H1 (cell line): ENCODE measurements around the gene TBC1D16. TPM values are rescaled to one million over a fixed set of nuclear protein-coding genes. Genes with fewer than 3 reads are reported as not detected.

Source experiments
- CTCF ChIA-PET: fragments of 300-600 bp; sonication (Branson Sonifier 250); formaldehyde crosslinking; loops from one replicate; lab custom pipeline; 2021; ENCODE audit not compliant: partially characterized antibody; lab: Charles Lee
- POLR2A ChIA-PET: fragments of 300-600 bp; sonication (Branson Sonifier 250); formaldehyde crosslinking; loops from one replicate; lab custom pipeline; 2021; ENCODE audit warnings: inconsistent platforms; ENCODE audit not compliant: partially characterized antibody; lab: Charles Lee
- DNase-seq, 2 experiments: peaks; one replicate each; pipeline versions ENCODE4 v3.0.0 to v3.0.0-alpha.2; 2010 to 2022; ENCODE audit warnings: low spot score in 2 of 2, low read depth in 1 of 2, mixed read lengths in 1 of 2
- FAIRE-seq: peaks from 2 replicates; lab custom pipeline; 2011; peaks lifted over from hg19 to GRCh38; lab: Jason Lieb, UNC
- H2AFZ ChIP-seq: 2 replicates; pipeline ENCODE4 v1.8.1; 2012; ENCODE audit warnings: low read length, inconsistent platforms
- H2AK5ac ChIP-seq: 2 replicates; pipeline ENCODE4 v1.6.1; 2013; ENCODE audit warnings: low read depth, low read length
- H2BK120ac ChIP-seq: replicated peaks from 2 replicates; pipeline ENCODE3; 2013; ENCODE audit warnings: low read depth, low read length, inconsistent platforms
- H2BK12ac ChIP-seq: 2 replicates; pipeline ENCODE4 v1.6.1; 2013; ENCODE audit warnings: low read depth, low read length
- H2BK15ac ChIP-seq: 2 replicates; pipeline ENCODE4 v1.6.1; 2013; ENCODE audit warnings: low read length
- H2BK20ac ChIP-seq: 2 replicates; pipeline ENCODE4 v1.6.1; 2013; ENCODE audit warnings: low read length
- H2BK5ac ChIP-seq: 2 replicates; pipeline ENCODE4 v1.6.1; 2013; ENCODE audit warnings: low read depth, low read length
- H3K14ac ChIP-seq: 2 replicates; pipeline ENCODE4 v1.6.1; 2013; ENCODE audit warnings: inconsistent platforms; ENCODE audit not compliant: insufficient read length
- H3K18ac ChIP-seq: 2 replicates; pipeline ENCODE4 v1.6.1; 2013; ENCODE audit warnings: low read length; ENCODE audit errors: extremely low read depth
- H3K23ac ChIP-seq: 2 replicates; pipeline ENCODE4 v1.6.1; 2013; ENCODE audit warnings: inconsistent platforms; ENCODE audit not compliant: insufficient read length
- H3K23me2 ChIP-seq: 2 replicates; pipeline ENCODE4 v1.6.1; 2013; ENCODE audit warnings: low read depth, low read length
- H3K27ac ChIP-seq: 2 replicates; pipeline ENCODE4 v1.6.1; 2011; ENCODE audit warnings: low read depth, low read length, inconsistent platforms
- H3K27me3 ChIP-seq, 4 experiments: replicated peaks in 1 of 4; 1 replicate in 1 of 4; 2 replicates in 3 of 4; pipeline versions ENCODE4 v1.6.1 to v1.8.1; 2011 to 2013; ENCODE audit warnings: low read length in 3 of 4, mild to moderate bottlenecking in 3 of 4, inconsistent platforms in 2 of 4, mixed read lengths in 2 of 4, moderate library complexity in 1 of 4; ENCODE audit not compliant: control insufficient read depth in 3 of 4, insufficient read depth in 3 of 4; ENCODE audit errors: extremely low read depth in 1 of 4
- H3K36me3 ChIP-seq, 4 experiments: 2 replicates each; pipeline versions ENCODE4 v1.6.1 to v1.8.1; 2011 to 2013; ENCODE audit warnings: mild to moderate bottlenecking in 4 of 4, low read length in 3 of 4, moderate library complexity in 2 of 4, control low read depth in 1 of 4, inconsistent platforms in 1 of 4; ENCODE audit not compliant: insufficient read depth in 4 of 4, control insufficient read depth in 2 of 4
- H3K4ac ChIP-seq: replicated peaks from 2 replicates; pipeline ENCODE3; 2013; ENCODE audit warnings: low read length, low read depth, mixed read lengths, inconsistent platforms; ENCODE audit not compliant: insufficient read length
- H3K4me1 ChIP-seq, 4 experiments: replicated peaks in 1 of 4; 1 replicate in 1 of 4; 2 replicates in 3 of 4; pipeline versions ENCODE4 v1.6.1 to v1.8.1; 2011 to 2013; ENCODE audit warnings: low read length in 3 of 4, inconsistent platforms in 2 of 4, mixed read lengths in 1 of 4; ENCODE audit not compliant: insufficient read depth in 4 of 4, control insufficient read depth in 3 of 4
- H3K4me2 ChIP-seq, 2 experiments: 2 replicates each; pipeline versions ENCODE4 v1.6.1 to v1.8.1; 2011 to 2013; ENCODE audit warnings: low read depth in 2 of 2, low read length in 2 of 2, control low read depth in 1 of 2, inconsistent platforms in 1 of 2, mild to moderate bottlenecking in 1 of 2; ENCODE audit not compliant: insufficient read depth in 1 of 2
- H3K4me3 ChIP-seq, 4 experiments: fragments of 200-600, 300-600 bp in 1 of 4; sonication (generic), shearing (Covaris generic), sonication (Bioruptor Twin) in 1 of 4; 2 replicates each; pipeline versions ENCODE4 v1.5.1 to v1.8.1; 2011 to 2016; ENCODE audit warnings: low read length in 4 of 4, low read depth in 3 of 4, control low read depth in 2 of 4, inconsistent platforms in 2 of 4, mild to moderate bottlenecking in 2 of 4, mixed read lengths in 1 of 4, moderate library complexity in 1 of 4; ENCODE audit not compliant: insufficient read depth in 2 of 4; ENCODE audit errors: extremely low read depth in 1 of 4
- H3K56ac ChIP-seq: replicated peaks from 2 replicates; pipeline ENCODE3; 2013; ENCODE audit warnings: low read depth, mild to moderate bottlenecking, mixed read lengths, low read length, inconsistent platforms; ENCODE audit not compliant: insufficient read length
- H3K79me1 ChIP-seq: 2 replicates; pipeline ENCODE4 v1.6.1; 2013; ENCODE audit warnings: low read depth, low read length, control low read depth
- H3K79me2 ChIP-seq, 2 experiments: 2 replicates each; pipeline versions ENCODE4 v1.6.1 to v1.8.1; 2012 to 2013; ENCODE audit warnings: low read length in 2 of 2, mild to moderate bottlenecking in 2 of 2, inconsistent platforms in 1 of 2; ENCODE audit not compliant: insufficient read depth in 2 of 2, control insufficient read depth in 1 of 2
- H3K9ac ChIP-seq, 4 experiments: replicated peaks in 1 of 4; 1 replicate in 1 of 4; 2 replicates in 3 of 4; pipeline versions ENCODE4 v1.6.1 to v1.8.1; 2011 to 2013; ENCODE audit warnings: low read depth in 3 of 4, low read length in 3 of 4, control low read depth in 2 of 4, mild to moderate bottlenecking in 2 of 4, moderate library complexity in 2 of 4, inconsistent platforms in 1 of 4; ENCODE audit errors: extremely low read depth in 1 of 4
- H3K9me3 ChIP-seq, 2 experiments: 2 replicates each; pipeline versions ENCODE4 v1.6.1 to v1.8.1; 2012 to 2013; ENCODE audit warnings: mild to moderate bottlenecking in 2 of 2, moderate library complexity in 2 of 2, control low read depth in 1 of 2, inconsistent platforms in 1 of 2, low read depth in 1 of 2, low read length in 1 of 2, mixed read lengths in 1 of 2; ENCODE audit not compliant: insufficient read depth in 2 of 2
- H4K20me1 ChIP-seq, 2 experiments: replicated peaks in 1 of 2; 2 replicates each; pipeline versions ENCODE3 to v1.8.1; 2011 to 2013; ENCODE audit warnings: inconsistent platforms in 2 of 2, low read length in 2 of 2, mild to moderate bottlenecking in 1 of 2; ENCODE audit not compliant: insufficient read depth in 2 of 2, control insufficient read depth in 1 of 2
- H4K5ac ChIP-seq: 2 replicates; pipeline ENCODE4 v1.6.1; 2013; ENCODE audit warnings: low read length, low read depth, mixed read lengths, inconsistent platforms; ENCODE audit not compliant: insufficient read length
- H4K8ac ChIP-seq: 2 replicates; pipeline ENCODE4 v1.8.0; 2013; ENCODE audit warnings: mild to moderate bottlenecking, moderate library complexity, low read length, inconsistent platforms; ENCODE audit not compliant: insufficient read depth; ENCODE audit errors: extremely low read depth
- H4K91ac ChIP-seq: replicated peaks from 2 replicates; pipeline ENCODE3; 2013; ENCODE audit warnings: low read length, mixed read lengths, inconsistent platforms; ENCODE audit not compliant: insufficient read length
- CTCF ChIP-seq, 3 experiments: IDR thresholded peaks; 1 replicate in 2 of 3; 2 replicates in 1 of 3; pipeline versions ENCODE4 v1.5.1 to v1.6.1; 2011; ENCODE audit warnings: low read length in 3 of 3, mild to moderate bottlenecking in 3 of 3, inconsistent platforms in 2 of 3, low read depth in 1 of 3, moderate library complexity in 1 of 3; ENCODE audit not compliant: insufficient read depth in 1 of 3; ENCODE audit errors: control extremely low read depth in 1 of 3
- FOSL1 ChIP-seq: IDR thresholded peaks from 2 replicates; pipeline ENCODE4 v1.6.1; 2011; ENCODE audit warnings: mild to moderate bottlenecking, low read depth, low read length, moderate library complexity; ENCODE audit not compliant: insufficient read depth
- PHF8 ChIP-seq: fragments of 200-600 bp; sonication (generic); conservative IDR thresholded peaks from 2 replicates; pipeline ENCODE4 v1.7.1; 2012; ENCODE audit warnings: low read depth, mild to moderate bottlenecking, inconsistent platforms, low read length, moderate library complexity
- WGBS, 2 experiments: shearing (Covaris generic) in 1 of 2; methylation state at CpG; one replicate each; pipeline versions ENCODE4 v1.1.6 to v1.1.7; 2013 to 2015; ENCODE audit warnings: low lambda C conversion rate in 2 of 2, mixed read lengths in 2 of 2, inconsistent platforms in 1 of 2, low coverage in 1 of 2, missing lambda C conversion rate in 1 of 2; ENCODE audit not compliant: insufficient replicate concordance in 2 of 2, insufficient coverage in 1 of 2, insufficient read length in 1 of 2; ENCODE audit errors: extremely low coverage in 1 of 2, missing lambda C conversion rate in 1 of 2; 5-methylcytosine and 5-hydroxymethylcytosine counted together
- polyA plus RNA-seq, 7 experiments: library from polyadenylated mRNA; depleted of rRNA in 3 of 7; stranded (reverse) in 5 of 7; unstranded in 2 of 7; fragments of >200 nt in 5 of 7; fragments of 200-250 nt in 2 of 7; gene quantifications; 1 replicate in 5 of 7; 2 replicates in 1 of 7; 4 replicates in 1 of 7; pipeline versions ENCODE4 v1.2.1 to v1.2.3, GENCODE V29; 2011 to 2013; ENCODE audit warnings: missing spikeins in 2 of 7, mixed read lengths in 2 of 7
- total RNA-seq: library from RNA; stranded (reverse); fragmentation: NEBNext Ultra II Directional; extraction: Animal tissue kit (Norgen Biotek cat#: 25700); gene quantifications from 2 replicates; pipeline ENCODE4 v1.2.1, GENCODE V29; 2021

The TBC1D16 gene
- total and polyA plus RNA-seq, 2 of the 8 experiments (the other 6 are each of a cell fraction or from before 2014, with no cell fraction given): 21.1 to 109 TPM

GRCh38 chr17:79923974-79924638 lies 111.6 kb downstream of the TBC1D16 start:
- H3K9ac ChIP-seq: no peak overlapping the region
- POLR2A ChIA-PET: interaction anchor here (1.5 kb wide), 1 partner anchor 87 kb away, joined by 3 read pairs; no protein-coding TSS in a partner anchor
- H3K4ac ChIP-seq: no peak overlapping the region
- H3K4me3 ChIP-seq: no peak overlapping the region
- no peaks in the 10 kb centered on the region for H3K23me2 ChIP-seq
- no peak overlapping the region for H4K8ac ChIP-seq
- H2AFZ ChIP-seq: 0 out of 2 replicates have a peak overlapping the region, but pooled peaks have one; percentile 18
- H2AK5ac ChIP-seq: no peak overlapping the region
- no peak overlapping the region for H3K56ac ChIP-seq
- H3K23ac ChIP-seq: no peak overlapping the region
- no peaks in the 10 kb centered on the region for H3K36me3 ChIP-seq
- H3K27me3 ChIP-seq: peaks cover 0 to 14% (median under 1%) of the 10 kb centered on the region in 4 experiments; a peak in 2 of 7 replicates
- no peak overlapping the region for H3K14ac ChIP-seq
- peak overlapping the region; percentile 80; the same call in 1 of the 2 replicates for H2BK20ac ChIP-seq
- H2BK15ac ChIP-seq: 0 out of 2 replicates have a peak overlapping the region, but pooled peaks have one; percentile 72
- no peak overlapping the region for H2BK5ac ChIP-seq
- H3K4me1 ChIP-seq: peaks cover 0 to 16% (median 6%) of the 10 kb centered on the region in 4 experiments; a peak in 2 of 7 replicates
- peak overlapping the region; percentile 24; the same call in 1 of the 2 replicates for H3K18ac ChIP-seq
- peaks cover 0 to 1% of the 10 kb centered on the region in 2 experiments for H4K20me1 ChIP-seq
- no peaks in the 10 kb centered on the region for H3K79me2 ChIP-seq
- CTCF ChIA-PET: interaction anchor here (0.6 to 14.0 kb wide), 38 partner anchors 8 to 189 kb away, joined by 3 to 181 read pairs (median 4); partner anchors contain the start of gene CBX4
- H2BK120ac ChIP-seq: no peak overlapping the region
- FAIRE-seq (no peak), DNase-seq (peak; percentile 50 to 99)
- no peak overlapping the region for H4K5ac ChIP-seq
- 75% methylated on average over 16 of the region's 16 CpGs; no CpG with 5 or more reads in 1 of the 2 experiments for WGBS, 2 experiments
- peak overlapping the region; percentile 60; the same call in 1 of the 2 replicates for H2BK12ac ChIP-seq
- no peak overlapping the region for H3K27ac ChIP-seq
- no peaks in the 10 kb centered on the region for H3K9me3 ChIP-seq
- H3K4me2 ChIP-seq: no peak overlapping the region
- H3K79me1 ChIP-seq: no peaks in the 10 kb centered on the region
- no peak overlapping the region for H4K91ac ChIP-seq
- TF ChIP-seq CTCF (IDR thresholded peaks at IDR 0.05; ENCODE audit: control extremely low read depth in 1 of 3, insufficient read depth in 1 of 3, low read depth in 1 of 3, low read length in 3 of 3): peak; percentile 94 to 98 (median 95)
- no peak for TF ChIP-seq FOSL1
- TF ChIP-seq PHF8: no peak
